HG03159 (cell line): ENCODE data around the gene NAXD.
"Not testable (repeated sequence)": the region's sequence is repeated elsewhere in the genome, so short reads cannot be mapped to it uniquely, and the experiment has no call there.

ENCODE experiments used
- ATAC-seq: cut with Tn5 transposase; IDR thresholded peaks from one replicate; pipeline ENCODE4 v1.9.1; 2021; ENCODE audit warnings: mild to moderate bottlenecking, moderate library complexity; ENCODE audit not compliant: unreplicated experiment

NAXD gene

GRCh38 chr13:110662777-110663443, 47.6 kb downstream of the NAXD start:
- ATAC-seq: no peak

GRCh38 chr13:110663491-110663890, 48.1 kb downstream of the NAXD start:
- no peak for ATAC-seq

GRCh38 chr13:110664041-110664440, 48.7 kb downstream of the NAXD start:
- no peak for ATAC-seq

- ATAC-seq: no peak
Measured at GRCh38 chr13:110664673-110665072, 49.3 kb downstream of the NAXD start.

GRCh38 chr13:110665491-110666254, 50.3 kb downstream of the NAXD start:
- no peak for ATAC-seq

- no peak for ATAC-seq
Measured at GRCh38 chr13:110666255-110666533, 50.8 kb downstream of the NAXD start.

- ATAC-seq: no peak
Measured at GRCh38 chr13:110669036-110669435, 53.7 kb downstream of the NAXD start.

GRCh38 chr13:110669814-110670213, 54.5 kb downstream of the NAXD start:
- not testable (repeated sequence) for ATAC-seq

GRCh38 chr13:110676595-110677587, 61.5 kb downstream of the NAXD start:
- peak; percentile 83 for ATAC-seq

GRCh38 chr13:110677731-110678545, 62.6 kb downstream of the NAXD start:
- no peak for ATAC-seq

GRCh38 chr13:110680852-110681251, 65.5 kb downstream of the NAXD start:
- no peak for ATAC-seq

GRCh38 chr13:110681868-110682550, 66.7 kb downstream of the NAXD start:
- ATAC-seq: no peak

- no peak for ATAC-seq
Measured at GRCh38 chr13:110682746-110683145, 67.4 kb downstream of the NAXD start.

- ATAC-seq: no peak
Measured at GRCh38 chr13:110683203-110683883, 68.0 kb downstream of the NAXD start.

- no peak for ATAC-seq
Measured at GRCh38 chr13:110683921-110684320, 68.6 kb downstream of the NAXD start.

GRCh38 chr13:110684388-110685056, 69.2 kb downstream of the NAXD start:
- ATAC-seq: no peak

- ATAC-seq: no peak
Measured at GRCh38 chr13:110685305-110686020, 70.1 kb downstream of the NAXD start.

- no peak for ATAC-seq
Measured at GRCh38 chr13:110687736-110688135, 72.4 kb downstream of the NAXD start.
